ACHN (cell line): ENCODE results near the gene PPP1R12B.
"Not testable (repeated sequence)": the region's sequence is repeated elsewhere in the genome, so short reads cannot be mapped to it uniquely, and the experiment has no call there.

Experiments
- DNase-seq: peaks from one replicate; pipeline ENCODE4 v3.0.0-alpha.2; 2015
- in situ Hi-C: cut with HindIII; loops from 2 replicates; pipeline ENCODE4 v1.10.0; 2017; ENCODE audit warnings: low sequenced_read_pairs, low pct_ligation_motif_present, low pct_unique_long_range_greater_than_20kb

Gene PPP1R12B

GRCh38 chr1:202333861-202334260, 14.6 kb upstream of the PPP1R12B start:
- no peak for DNase-seq
- in situ Hi-C loops: no loop called here

GRCh38 chr1:202343652-202344349, 4.7 kb upstream of the PPP1R12B start:
- peak; percentile 76 for DNase-seq
- in situ Hi-C loops: no loop called here

- in situ Hi-C loops: no loop called here
- no peak for DNase-seq
Measured at GRCh38 chr1:202348005-202348508, 442 bp upstream of the PPP1R12B start.

GRCh38 chr1:202349206-202349928, 868 bp downstream of the PPP1R12B start:
- in situ Hi-C loops: no loop called here
- peak; percentile 42 for DNase-seq

GRCh38 chr1:202351725-202352124, 3.2 kb downstream of the PPP1R12B start:
- in situ Hi-C loops: no loop called here
- DNase-seq: peak; percentile 20

- DNase-seq, in situ Hi-C loops: not testable (repeated sequence)
Measured at GRCh38 chr1:202352583-202353197, 4.2 kb downstream of the PPP1R12B start.

DNA sequence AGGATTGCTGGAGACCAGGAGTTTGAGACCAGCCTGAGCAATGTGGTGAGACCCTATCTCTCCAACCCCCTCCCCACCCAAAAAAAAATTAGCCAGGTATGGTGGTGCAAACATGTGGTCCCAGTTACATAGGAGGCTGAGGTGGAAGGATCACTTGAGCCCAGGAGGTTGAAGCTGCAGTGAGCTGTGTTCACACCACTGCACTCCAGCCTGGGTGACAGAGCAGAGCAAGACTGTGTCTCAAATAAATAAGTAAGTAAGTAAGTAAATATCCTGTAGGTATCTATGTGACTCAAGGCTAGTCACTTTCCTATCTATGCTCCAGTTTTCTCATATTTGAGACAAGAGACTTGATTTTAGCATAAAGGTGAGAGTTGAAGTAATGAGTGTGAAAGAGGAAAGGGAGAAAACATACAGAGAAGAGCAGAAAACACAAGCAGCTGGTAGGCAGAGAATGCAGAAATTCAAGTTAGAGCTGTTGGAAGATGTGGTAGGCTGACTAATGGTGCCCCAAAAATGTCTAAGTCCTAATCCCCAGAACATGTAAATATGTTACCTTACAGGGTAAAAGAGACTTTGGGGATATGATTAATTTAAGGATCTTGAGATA, 7.5 kb downstream of the PPP1R12B start:
- in situ Hi-C loops: no loop called here
- no peak for DNase-seq

DNA sequence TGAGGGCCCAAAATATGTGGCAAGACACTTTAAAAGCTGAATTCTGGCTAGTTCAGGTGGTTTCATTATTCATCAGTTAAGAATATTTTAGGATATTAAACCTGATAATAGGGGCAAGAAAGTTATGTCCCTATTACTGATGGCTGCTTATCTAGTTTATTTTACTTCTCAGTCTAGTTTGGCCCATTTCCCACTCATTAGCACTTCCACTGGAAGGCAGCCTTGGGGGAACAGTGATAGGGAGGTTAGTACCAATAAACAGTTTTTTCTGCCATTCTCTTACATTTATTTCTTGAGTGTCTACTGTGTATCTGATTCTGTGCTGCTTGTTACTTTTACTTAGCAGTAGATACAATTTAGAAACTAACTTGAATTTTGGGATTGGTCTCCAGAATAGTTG, 9.0 kb downstream of the PPP1R12B start:
- in situ Hi-C loops: no loop called here

DNA sequence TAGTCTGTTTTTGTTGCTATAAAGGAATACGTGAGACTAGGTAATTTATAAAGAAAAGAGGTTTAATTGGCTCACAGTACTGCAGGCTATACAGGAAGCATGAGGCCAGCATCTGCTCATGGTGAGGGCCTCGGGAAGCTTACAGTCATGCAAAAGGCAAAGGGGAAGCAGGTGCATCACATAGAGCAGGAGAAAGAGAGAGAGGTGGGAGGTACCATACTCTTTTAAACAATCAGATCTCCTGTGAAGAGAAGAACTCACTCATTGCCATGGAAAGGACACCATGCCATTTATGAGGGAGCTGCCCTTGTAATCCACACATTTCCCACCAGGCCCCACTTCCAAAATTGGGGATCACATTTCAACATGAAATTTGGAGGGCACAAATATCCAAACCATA, 12.7 kb downstream of the PPP1R12B start:
- in situ Hi-C loops: no loop called here
- no peak for DNase-seq

More for the DNA sequence above, 9.0 kb downstream of the PPP1R12B start:
- DNase-seq: no peak

- in situ Hi-C loops: no loop called here
- no peak for DNase-seq
Measured at GRCh38 chr1:202361701-202362100, 13.2 kb downstream of the PPP1R12B start.

DNA sequence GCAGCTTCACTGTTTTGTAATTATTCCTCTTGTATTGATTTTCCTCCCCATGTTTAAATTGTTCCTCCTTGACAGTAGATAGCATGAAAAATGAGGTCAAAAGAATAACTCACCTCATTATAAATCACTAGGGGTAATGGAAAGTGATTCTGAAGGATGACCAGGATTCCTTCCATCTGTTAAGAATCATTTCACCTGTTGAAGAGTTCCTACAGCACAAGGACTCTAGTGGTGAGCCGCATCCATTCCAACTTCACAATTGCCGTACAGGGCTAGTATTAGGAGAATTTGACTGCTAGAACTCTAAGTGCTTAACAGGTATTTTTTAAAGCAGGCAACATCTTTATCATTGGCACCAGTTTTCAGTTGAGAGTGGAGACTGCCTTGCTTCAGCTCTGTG, 13.7 kb downstream of the PPP1R12B start:
- DNase-seq: no peak

GRCh38 chr1:202365092-202365815, 16.8 kb downstream of the PPP1R12B start:
- in situ Hi-C loops: no loop called here
- DNase-seq: peak; percentile 36

More for the DNA sequence above, 13.7 kb downstream of the PPP1R12B start:
- in situ Hi-C loops: no loop called here

DNA sequence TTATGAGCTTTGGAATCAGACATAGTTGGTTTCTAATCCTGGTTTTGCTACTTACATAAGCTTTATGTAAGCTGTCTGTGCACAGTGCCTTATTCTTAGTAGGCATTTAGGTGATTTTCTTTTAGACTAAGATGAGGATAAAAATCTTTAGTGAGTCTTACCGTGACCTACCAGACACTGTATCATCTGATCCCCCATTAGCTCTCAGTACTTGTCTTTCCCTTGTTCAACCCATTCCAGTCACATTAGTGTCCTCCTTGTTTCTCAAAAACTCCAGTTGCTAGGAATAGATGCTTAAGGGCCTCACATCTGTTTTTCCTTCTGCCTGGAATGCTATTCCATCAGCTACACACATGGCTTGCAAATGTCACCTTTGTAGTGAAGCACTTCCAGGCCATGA, 18.8 kb downstream of the PPP1R12B start:
- in situ Hi-C loops: no loop called here
- DNase-seq: no peak

DNA sequence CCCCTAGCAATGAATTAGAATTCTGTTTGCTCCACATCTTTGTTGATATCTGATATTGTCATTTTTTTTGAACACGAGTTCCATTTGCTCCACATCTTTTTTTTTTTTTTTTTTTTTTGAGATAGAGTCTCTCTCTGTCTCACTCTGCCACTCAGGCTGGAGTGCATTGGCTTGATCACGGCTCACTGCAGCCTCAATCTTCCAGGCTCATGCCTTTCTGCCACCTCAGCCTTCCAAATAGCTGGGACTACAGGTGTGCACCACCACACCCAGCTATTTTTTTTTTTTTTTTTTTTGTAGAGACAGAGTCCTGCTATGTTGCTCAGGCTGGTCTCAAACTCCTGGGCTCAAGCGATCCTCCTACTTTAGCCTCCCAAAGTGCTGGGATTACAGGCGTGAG, 22.4 kb downstream of the PPP1R12B start:
- in situ Hi-C loops, DNase-seq: not testable (repeated sequence)

DNA sequence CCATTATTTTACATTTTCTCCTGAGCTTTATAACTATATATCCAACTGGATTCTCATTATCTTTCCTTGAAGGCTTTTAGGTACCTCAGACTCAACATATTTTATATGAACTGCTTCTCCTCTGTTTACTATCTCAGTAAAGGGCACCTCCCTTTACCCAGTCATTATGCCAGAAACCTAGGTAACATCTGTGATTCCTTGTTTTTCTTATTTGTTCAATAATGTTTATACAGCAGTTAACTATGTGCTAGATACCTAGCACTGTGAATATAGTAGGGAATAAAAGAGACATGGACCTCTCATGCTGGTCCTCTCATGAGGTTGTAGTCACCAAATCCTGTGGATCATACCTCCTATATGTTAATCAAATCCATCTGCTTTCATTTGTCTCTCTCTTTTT, 25.6 kb downstream of the PPP1R12B start:
- in situ Hi-C loops: no loop called here
- no peak for DNase-seq

- in situ Hi-C loops, DNase-seq: not testable (repeated sequence)
Measured at GRCh38 chr1:202375175-202375574, 26.7 kb downstream of the PPP1R12B start.

DNA sequence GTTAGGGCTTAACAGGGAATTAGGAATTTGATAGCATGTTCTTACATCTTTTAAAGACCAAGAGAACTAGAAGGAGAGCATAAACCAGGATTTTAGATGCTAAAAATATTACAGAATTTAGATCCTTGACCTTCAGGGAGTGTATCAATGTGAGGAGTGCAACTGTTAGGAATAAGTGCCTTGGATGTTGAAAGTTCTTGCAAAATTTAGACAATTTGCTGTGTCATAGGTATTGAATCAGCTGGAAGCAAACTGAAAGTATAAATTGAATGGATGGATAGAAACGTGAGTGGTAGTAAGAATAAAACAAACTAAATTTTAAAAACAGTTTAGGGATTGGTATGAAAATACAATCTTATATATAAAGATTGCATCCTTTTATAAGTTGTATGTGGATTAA, 27.7 kb downstream of the PPP1R12B start:
- DNase-seq: peak; percentile 7

DNA sequence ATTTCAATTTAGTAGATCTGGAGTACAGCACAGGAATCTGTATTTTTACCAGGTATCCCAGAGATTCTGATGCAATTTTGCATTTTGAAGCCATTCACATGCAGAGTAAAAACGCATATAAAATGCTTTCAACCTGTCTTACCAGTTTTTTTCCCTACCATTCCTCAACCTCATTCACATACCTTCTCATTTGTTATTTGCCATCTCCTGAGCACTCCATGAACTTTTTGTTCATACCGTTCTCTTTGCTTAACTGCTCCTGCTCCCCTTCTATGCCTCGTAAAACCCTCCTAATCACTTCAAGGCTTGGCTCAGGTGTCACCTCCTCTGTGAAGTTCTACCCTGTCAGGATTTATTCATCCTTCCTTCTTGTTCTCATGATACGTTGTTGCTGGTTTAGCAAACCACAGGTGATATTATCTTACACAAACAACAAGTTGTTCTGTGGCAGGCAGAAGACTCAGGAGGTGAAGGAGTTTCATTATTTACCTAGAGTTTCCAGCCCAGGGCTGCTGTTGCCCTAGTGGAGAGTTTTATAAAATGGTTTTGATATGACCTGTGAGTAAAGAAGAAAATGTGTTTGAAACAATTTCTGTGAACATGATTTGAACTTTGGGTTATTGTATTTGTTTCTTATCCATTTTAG, 31.5 kb downstream of the PPP1R12B start:
- in situ Hi-C loops: not testable (repeated sequence)
- peak; percentile 52 for DNase-seq

More for the DNA sequence above, 27.7 kb downstream of the PPP1R12B start:
- in situ Hi-C loops: no loop called here
